NCI-H526 treated with DMSO at 0.1 percent for 48 hours (cell line): Measurements from ENCODE around the gene OLFM1.

Source experiments
- DNase-seq: peaks from one replicate; lab custom pipeline; 2025; lab: John Stamatoyannopoulos, UW

The OLFM1 gene

DNA sequence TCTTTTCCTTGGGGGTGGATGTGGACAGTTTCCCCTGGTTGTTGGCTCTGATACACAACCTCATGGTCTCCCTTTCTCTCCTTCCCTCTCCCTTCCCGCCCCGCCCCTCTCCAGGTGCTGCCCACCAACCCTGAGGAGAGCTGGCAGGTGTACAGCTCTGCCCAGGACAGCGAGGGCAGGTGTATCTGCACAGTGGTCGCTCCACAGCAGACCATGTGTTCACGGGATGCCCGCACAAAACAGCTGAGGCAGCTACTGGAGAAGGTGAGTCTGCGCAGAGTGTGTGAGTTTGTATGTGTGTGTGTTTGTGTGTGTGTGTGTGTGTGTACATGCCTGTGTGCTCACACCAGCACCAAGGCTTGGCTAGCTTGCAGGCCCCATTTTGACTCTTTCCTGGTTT lies 2.6 kb downstream of the OLFM1 start:
- no peak for DNase-seq

DNA sequence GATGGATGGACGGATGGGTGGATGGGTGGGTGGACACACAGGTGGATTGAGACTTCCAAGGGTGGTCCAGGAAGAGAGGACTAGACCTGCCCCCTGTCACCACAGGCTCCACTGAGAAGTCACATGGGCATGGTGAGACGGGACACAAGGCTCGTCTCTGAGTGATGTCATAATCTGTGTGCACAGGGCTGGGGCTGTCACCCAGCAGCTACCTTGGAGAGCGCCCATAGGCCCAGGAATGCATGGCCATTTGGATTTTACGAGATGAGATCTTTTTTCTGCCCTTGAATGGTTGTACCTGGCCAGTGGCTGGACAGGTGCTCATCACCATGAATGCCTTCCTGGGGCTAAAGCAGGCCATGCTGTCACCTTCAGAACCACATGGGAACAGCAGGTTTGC lies 3.1 kb downstream of the OLFM1 start:
- no peak for DNase-seq

DNA sequence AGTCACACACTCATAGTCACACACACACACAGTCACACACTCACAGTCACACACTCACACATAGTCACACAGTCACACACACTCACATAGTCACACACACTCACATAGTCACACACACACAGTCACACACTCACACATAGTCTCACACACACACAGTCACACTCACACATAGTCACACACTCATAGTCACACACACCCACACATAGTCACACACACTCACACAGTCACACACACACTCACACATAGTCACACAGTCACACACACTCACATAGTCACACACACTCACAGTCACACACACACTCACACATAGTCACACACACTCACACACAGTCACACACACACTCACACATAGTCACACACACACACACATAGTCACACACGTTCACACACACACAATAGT lies 4.1 kb downstream of the OLFM1 start:
- DNase-seq, result no peak

DNA sequence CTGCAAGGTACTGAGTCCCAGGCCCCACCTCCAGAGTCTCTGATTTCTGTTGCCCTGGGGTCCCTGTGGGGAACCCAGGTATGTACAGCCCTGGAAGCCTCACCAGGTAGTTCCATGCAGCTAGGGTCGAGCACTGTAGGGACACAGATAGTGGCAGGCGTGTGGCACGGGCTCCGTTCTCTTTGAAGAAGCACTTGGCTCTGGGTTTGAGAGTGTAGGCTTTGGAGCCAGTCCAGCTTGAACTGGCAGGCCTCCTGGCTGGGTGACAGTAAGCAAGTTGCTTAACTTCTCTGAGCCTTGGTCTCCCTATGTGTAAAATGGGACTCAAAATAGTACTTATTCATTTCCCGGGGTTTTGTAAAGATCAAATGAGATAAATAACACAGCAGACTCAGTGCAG lies 5.6 kb downstream of the OLFM1 start:
- DNase-seq, result no peak

DNA sequence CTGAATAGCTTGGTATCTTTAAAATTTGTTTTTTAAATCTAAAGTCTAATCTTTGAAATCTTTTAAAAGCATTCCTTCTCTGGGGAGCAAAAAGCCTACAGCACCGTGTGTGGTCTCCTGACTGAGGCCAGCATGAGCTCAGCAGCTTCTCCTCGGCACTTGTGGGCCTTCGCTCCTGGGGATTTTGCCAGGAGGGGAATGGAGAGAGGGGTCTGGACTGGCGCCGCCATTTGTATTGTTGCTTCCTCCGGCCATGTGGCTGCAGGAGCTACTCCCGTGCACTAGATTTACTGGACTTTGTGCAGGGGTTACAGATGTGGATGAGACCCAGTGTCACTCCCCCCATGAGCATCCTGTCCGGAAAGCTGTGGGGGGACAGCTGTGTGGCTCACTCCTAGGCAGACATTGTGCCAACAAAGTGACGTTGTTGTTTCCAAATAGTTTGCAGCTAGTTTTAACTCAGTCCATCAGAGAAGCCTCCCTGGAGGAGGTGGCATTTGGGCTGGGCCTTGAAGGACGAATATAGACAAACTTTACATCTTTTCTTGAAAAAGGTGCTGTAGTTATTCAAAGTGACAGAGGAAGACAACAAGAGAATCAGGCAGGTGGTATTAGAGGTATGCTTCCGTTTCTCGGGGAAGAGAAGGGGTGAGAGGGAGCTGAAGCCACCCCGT lies 6.6 kb downstream of the OLFM1 start:
- no peak for DNase-seq

DNA sequence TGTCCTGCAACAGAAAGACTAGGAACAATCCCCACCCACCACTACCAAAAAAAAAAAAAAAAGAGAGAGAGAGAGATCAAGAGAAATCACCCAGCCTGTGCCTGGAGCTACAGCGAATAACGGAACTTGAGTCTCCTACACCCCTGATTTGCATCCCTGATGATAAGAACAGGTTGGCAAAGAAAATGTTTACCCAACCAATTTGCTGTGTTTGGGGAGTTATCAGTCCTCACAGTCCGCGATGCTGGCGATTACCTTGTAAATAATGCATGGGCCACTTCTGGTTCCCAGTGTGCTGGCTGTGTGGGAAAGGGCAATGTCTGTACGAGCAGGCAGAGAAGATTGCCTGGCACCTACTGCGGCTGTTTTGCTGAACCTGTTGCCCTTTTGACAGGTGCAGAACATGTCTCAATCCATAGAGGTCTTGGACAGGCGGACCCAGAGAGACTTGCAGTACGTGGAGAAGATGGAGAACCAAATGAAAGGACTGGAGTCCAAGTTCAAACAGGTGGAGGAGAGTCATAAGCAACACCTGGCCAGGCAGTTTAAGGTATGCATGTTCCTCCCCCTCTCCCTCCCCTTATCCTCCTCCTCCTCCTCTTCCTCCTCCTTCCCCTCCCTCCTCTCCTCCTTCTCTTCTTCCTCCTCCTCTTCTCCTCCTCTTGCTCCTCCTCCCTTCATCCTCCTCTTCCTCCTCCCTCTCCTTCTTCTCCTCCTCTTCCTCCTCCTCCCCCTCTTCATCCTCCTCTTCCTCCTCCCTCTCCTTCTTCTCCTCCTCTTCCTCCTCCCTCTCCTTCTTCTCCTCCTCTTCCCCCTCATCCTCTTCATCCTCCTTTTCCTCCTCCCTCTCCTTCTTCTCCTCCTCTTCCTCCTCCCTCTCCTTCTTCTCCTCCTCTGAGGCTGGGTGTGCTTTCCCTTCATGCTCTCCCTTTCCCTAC lies 8.3 kb downstream of the OLFM1 start:
- peak; percentile 26 for DNase-seq

DNA sequence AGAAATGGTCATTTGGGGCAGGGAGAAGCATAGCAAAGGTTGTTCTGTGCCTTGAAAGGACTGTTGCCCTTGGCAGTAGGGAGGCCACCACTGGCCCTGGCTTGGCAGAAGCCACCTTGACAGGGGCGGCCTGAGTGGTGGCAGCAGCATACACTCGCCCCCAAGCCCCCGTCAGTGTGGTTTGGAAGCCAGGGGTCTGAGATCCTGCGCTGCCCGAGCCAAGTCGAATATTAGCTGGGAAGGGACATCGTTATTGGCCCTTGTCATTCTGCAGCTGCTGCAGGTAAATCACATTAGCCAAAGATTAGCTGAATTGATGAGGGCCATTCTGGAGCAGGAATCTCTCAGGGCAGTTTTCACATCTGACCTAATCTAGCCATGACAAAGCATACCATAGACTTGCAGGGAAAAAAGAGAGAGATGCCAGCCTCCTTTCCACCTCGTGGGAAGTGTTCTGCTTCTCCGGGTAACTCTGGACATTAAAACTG lies 9.0 kb downstream of the OLFM1 start:
- no peak for DNase-seq

DNA sequence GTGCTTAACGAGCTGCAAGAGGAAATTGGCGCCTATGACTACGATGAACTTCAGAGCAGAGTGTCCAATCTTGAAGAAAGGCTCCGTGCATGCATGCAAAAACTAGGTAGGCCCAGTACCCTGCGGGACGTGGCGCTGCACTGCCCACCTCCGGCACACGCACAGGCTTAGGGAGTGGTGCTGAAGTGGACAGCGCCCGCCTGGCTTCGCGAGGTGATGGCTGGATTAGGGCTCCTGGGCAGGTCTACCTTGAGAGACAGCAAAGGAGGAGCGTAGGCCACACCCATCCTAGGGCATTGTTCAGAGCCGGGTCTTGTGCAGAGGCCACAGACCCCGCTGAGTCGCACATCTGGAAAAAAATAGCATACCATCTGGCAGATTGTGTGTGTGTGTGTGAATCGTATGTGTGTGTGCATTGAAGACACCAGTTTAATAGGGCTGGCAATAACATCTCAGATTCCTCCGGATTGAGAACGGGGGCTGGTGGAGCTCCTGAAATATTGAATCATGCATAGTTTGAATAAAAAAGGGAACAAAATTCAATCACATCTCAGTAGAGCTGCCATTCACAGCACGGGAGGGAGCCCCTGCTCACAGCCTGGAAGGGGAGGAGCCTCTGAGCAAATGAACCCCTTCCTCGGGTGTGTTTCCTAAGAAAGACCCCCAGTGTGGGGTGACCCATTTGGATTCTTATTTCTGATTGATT lies 11.1 kb downstream of the OLFM1 start:
- DNase-seq, result no peak

DNA sequence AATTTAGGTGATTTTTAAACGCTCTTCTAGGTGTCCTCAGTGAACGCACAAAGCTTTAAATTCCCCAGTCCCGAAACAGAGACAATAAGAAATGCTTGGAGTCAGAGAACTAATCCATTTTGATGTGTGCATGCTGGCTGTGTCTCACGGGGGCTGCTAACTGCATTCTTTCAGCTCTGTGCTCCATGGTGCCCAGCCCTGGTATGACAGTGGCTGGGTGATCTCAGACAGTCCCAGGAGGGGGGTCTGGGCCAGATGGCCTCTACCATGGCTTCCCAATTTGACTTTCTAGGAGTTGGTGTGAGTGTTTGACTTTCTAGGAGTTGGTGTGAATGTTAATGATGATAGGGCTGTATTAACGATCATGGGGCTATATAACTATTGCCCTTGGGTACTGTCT lies 12.1 kb downstream of the OLFM1 start:
- no peak for DNase-seq

DNA sequence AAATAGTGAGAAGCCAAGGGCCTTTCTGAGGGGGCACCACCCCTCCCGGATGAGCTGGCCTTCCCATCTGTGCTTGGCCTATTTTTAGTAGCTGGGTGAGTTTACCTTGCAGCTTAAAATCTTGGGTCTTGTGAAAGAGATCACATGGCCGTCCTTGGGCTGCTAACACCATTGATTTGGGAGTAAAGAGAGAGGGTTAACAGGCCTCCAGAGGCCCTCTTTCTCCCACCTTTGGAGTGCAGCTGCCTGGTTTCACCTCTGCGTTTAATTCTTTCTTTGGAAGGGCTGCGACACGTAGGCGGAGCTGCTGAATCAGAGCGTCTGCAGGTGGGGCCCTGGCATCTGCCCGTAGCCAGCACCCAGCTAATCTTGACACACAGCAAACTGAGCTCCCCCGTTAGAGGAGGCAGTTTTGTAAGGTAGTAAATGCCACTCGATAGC lies 12.8 kb downstream of the OLFM1 start:
- DNase-seq, result no peak

DNA sequence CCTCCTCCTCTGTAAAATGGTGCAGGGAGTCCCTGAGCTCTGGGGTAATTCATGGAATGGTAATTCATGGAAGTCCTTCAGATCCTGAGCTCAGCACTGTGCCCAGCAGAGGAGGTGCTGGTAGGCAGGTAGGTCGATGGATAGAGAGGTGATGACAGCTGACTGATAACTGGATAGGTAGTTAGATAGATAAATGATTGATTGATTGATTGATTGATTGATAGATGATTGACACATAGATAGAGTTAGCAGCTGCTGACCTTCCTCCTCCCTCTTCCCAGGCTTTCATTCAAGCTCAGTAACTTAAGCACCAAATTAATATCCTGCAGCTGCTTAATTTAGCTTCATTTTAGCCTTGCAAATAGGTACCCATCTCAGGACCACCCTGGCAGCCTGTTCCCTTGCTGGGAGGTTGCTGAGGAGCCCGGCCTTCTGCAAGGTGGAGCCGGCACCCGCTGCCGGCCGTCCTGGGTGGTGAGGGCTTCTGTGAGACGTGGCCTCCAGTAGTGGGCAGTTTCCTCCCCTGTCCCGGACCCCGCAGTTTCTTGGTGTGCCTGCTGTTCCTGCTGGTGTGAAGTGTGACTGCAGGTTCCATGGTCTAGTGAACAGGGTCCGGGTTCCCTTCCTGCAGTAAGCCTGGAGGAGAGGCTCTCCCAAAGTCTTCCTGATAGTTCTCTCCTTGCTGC lies 13.4 kb downstream of the OLFM1 start:
- DNase-seq, result no peak

DNA sequence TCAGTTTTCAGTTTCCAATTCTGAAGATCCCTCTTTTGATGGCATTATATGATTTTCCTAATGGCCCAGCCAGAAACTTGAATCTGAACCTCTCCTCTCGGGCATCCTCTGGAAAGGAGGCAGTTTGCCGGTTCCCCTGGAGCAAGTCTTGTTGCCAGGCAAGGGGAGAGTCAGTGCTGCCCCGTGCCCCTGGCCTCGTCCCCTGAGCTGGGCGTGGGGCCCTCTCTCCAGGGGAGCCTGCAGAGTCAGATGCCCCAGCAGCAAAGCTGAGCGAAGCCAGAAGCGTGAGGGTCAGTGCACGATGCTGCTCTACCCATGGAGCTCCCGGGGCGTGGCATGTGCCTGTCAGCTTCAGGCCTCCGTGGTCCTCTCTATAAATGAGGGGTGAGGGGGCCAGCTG lies 14.0 kb downstream of the OLFM1 start:
- DNase-seq, result no peak

DNA sequence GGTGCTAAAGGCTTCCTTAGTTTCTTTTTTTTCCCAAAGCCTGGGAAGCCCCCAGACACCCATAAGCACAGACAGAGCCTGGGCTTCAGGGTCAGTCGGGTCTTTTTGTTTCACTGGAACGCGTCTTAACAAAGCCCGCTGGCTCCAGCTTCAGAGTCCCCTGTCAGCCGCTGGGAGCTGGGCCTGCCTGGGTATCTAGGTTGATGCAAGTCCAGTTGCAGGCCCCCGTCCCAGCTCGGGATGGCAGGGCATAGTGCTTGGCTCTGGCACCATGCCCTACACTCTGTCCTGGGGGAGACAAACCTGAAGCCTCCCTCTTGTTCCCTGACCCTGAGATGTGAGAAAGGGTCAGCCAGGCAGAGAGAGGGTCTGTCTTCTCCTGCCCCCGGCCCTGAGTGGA lies 14.5 kb downstream of the OLFM1 start:
- no peak for DNase-seq

DNA sequence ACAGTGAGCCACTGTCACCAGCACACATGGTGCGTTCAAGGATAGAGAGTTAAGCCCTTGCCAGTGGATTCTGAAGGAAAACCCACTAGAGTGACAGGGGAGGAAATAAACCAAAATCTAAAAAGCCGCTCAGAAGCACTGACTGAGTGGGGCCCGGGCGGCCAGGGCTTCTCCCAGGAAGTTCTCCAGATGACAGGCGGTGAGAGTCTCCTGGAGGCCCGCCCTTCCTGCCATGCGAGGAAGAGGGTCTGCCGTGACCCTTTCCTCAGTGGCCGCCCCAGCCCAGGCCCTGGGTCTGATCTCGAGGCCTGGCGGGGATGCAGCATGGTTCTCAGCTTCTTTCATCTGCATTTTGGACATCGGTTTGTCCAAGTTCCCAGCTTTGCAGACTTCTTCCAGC lies 14.9 kb downstream of the OLFM1 start:
- DNase-seq, result no peak

DNA sequence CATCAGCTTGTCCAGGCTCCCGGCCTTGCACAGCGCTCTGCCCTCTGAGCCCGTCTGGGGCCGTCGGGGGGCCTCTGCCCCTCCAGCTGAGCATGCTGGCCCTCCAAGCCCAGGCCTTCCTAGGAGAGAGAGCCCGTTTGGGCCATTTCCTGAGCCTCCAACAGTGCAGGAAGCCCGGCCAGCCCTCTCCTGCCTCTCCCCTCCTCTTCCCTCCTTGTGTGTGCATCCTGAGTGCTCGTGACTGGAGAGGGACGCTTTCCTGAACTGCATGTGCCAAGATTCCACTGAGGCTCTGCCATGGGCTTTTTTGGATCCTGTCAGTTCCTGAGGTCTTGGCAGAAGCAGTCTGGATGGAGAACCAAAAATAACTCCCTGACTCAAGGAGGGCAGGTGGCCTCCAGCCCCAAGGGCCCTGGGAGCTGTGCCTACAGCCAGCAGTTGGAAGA lies 15.6 kb downstream of the OLFM1 start:
- no peak for DNase-seq

DNA sequence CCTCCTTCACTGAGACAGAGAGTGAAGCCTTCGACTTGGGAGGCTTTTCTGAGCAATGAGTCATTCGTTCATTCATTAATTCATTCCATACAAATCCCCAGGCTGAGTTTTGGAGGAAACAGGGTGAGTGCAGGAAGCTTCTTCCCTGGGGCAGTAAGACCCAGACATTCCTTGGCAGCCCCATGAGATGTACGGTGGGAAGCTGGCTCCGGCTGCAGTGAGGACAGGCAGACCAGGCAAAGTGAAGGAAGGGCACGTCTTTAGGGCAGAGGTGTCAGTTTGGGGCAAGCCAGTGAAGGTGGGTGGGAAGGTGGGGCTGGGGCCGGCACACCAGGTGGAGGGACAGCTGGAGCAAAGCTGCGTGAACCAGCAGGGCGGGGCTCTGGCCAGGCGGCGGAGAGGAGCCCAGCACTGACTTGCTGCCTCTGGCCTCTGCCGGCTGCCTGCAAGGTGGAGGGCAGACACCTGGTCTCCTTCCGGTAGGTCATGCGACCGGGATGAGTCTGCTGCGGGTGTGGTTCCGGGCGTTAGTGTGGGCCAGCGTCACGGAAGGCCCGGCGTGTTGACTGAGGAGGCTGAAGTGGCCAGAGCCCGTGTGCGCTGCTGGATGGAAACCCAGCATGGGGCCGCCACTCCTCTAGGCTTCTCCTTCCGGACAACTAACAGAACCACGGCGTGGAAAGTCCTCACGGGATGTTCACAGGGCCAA lies 16.6 kb downstream of the OLFM1 start:
- no peak for DNase-seq

DNA sequence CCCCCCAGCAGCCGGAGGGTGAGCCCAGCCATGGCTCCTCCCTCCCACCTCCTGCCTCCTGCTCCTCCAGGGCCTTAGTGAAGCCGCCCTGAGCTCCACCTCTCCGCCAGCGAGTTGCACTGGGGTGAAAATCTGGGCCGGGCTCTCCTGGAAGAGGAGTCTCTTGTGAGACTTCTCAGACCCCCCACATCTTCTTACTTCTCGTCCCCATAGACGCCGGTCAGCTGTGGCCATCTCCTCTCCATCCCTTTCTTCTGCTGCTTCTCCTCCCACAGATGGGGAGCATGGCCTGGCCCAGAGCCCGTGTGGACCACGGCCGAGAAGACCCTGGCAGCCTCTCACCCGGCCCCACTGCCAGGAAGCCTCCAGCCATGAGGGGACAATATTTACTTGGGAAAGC lies 17.3 kb downstream of the OLFM1 start:
- DNase-seq, result no peak

DNA sequence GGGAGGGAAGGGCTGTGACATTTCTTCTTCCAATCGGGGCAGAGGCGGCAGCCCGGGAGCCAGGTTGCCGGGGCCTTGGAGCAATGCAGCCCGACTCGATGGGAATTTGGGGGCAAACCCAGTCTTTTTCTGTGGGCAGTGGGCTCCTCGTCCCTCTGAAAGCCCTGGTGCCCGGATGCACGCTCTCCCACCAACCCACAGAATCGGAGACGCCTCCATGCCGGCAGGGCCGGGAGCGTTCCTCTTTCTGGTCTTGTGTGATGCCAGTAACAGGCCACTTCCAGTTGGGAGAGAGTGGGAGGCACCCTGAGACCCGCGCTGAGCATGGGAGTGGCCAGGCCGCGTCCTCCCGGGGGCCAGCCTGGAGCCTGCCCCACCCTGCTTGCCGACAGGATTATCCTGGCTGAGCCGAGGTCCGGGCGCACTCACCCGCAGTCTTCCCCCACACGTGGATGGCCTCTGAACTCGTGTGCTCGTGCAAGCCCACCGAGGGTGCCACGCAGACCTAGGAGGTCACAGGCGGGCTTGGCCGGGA lies 17.8 kb downstream of the OLFM1 start:
- no peak for DNase-seq

DNA sequence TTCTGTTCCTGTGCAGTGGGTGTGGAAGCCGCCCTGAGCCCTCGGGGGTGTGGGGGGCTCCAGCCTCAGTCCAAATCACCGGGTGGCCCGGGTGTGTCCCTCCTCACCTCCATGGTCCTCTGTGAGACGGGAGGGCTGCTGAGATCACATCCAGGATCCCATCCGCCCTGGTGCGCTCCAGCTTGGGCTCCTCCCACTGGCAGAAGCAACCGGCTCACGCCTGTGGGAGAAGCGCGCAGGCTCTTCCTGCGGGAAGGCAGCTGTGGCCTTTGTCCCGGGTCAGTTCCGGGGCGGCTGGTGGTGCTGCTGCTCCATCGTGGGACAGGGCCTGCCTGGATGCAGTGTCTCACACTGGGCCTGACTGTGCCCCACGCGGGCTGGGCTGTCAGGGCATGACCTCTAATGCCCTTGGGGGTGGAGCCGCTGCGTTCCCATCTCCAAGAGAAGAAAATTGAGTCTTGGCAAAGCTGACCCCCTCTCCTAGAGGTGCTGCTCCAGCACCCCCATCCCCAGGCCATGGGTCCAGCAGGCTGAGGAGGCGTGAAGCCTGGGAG lies 18.5 kb downstream of the OLFM1 start:
- DNase-seq, result no peak

DNA sequence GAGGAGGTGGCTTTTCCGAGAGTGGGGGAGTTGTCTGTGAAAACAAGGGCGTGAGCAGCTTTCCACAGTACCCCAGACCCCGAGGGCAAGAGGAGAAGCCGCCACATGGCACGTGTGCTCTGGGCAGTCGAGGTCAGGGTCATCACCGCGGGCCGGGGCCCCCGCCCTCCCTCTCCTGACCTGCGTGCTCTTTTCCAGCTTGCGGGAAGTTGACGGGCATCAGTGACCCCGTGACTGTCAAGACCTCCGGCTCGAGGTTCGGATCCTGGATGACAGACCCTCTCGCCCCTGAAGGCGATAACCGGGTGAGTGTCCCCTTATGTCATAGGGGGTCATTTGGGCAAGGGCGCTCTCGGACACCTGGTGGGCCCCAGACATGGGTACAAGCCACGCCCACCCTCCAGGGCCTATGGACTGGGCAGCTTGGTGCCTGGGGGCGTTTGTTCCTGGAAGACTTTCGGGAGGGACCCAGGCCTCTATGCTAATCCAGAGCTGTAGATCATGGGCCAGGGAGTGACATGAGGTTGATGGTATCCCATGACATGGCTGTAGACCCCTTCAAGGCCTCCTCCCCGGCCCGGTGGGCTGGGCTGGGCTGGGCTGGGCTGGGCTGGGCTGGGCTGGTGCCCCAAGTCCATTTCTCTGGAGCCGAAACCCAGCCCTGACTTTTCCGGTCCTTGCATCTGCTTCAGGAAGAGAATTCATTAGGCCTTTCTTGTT lies 19.2 kb downstream of the OLFM1 start:
- DNase-seq, result no peak
